ENCODE results near the gene SLCO4A1.

DNA sequence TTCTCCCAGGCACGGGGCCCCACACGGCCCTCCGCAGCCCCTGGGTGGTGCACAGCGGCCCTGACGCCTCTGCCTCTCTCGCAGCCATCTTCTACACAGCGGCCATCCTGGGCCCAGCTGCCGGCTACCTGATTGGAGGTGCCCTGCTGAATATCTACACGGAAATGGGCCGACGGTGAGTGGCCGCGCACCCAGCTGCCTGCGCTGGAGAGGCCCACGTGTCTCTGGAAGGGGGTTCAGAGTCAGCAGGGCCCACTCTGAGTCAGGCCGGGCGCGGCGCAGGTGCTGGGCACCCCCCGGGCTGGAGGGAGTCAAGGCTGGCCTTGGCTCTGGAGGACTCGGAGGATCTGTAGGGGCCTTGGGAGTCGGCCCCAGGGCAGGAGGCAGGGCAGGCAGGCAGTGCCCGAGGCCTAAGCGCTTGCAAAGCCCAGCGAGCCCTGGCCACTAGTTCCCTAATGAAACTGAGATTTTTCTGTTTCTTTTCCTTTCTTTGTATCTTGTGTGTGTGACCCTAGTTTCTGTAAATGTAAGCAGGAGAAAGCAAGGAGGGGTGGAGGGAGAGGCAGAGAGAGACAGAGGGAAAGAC is 16.4 kb downstream of the SLCO4A1 start:
- TF ChIP-seq, protein P1, sequence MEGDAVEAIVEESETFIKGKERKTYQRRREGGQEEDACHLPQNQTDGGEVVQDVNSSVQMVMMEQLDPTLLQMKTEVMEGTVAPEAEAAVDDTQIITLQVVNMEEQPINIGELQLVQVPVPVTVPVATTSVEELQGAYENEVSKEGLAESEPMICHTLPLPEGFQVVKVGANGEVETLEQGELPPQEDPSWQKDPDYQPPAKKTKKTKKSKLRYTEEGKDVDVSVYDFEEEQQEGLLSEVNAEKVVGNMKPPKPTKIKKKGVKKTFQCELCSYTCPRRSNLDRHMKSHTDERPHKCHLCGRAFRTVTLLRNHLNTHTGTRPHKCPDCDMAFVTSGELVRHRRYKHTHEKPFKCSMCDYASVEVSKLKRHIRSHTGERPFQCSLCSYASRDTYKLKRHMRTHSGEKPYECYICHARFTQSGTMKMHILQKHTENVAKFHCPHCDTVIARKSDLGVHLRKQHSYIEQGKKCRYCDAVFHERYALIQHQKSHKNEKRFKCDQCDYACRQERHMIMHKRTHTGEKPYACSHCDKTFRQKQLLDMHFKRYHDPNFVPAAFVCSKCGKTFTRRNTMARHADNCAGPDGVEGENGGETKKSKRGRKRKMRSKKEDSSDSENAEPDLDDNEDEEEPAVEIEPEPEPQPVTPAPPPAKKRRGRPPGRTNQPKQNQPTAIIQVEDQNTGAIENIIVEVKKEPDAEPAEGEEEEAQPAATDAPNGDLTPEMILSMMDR (conservative IDR thresholded peaks at IDR 0.05; ENCODE audit: low read depth, low read length) = no peak
- TF ChIP-seq EZH2 (IDR thresholded peaks at IDR 0.05; ENCODE audit: low read length, unreplicated experiment) = no peak
